Astrocyte (in vitro differentiated cells and primary cell): ENCODE data around the gene WNT9A. TPM values are rescaled to one million over a fixed set of nuclear protein-coding genes. Genes with fewer than 3 reads are reported as not detected.

Source experiments
- DNase-seq: peaks from one replicate; pipeline ENCODE4 v3.0.0-alpha.2; 2010; ENCODE audit warnings: low read depth
- FAIRE-seq: peaks from 2 replicates; lab custom pipeline; 2011; peaks lifted over from hg19 to GRCh38; lab: Jason Lieb, UNC
- H2AFZ ChIP-seq: 2 replicates; pipeline ENCODE4 v1.6.0; 2012; ENCODE audit warnings: low read depth, low read length, inconsistent platforms
- H3K27ac ChIP-seq: 2 replicates; pipeline ENCODE4 v1.5.1; 2011; ENCODE audit warnings: low read depth, low read length, inconsistent platforms
- H3K27me3 ChIP-seq: 2 replicates; pipeline ENCODE4 v1.6.0; 2011; ENCODE audit warnings: low read length, inconsistent platforms; ENCODE audit not compliant: insufficient read depth
- H3K36me3 ChIP-seq: 2 replicates; pipeline ENCODE4 v1.5.1; 2011; ENCODE audit warnings: low read length, inconsistent platforms; ENCODE audit not compliant: insufficient read depth
- H3K4me1 ChIP-seq: 2 replicates; pipeline ENCODE4 v1.5.1; 2011; ENCODE audit warnings: low read length, inconsistent platforms; ENCODE audit not compliant: insufficient read depth
- H3K4me2 ChIP-seq: 2 replicates; pipeline ENCODE4 v1.6.0; 2012; ENCODE audit warnings: low read length, inconsistent platforms
- H3K4me3 ChIP-seq: 2 replicates; pipeline ENCODE4 v1.5.1; 2011; ENCODE audit warnings: low read depth, mild to moderate bottlenecking, low read length, inconsistent platforms; ENCODE audit not compliant: insufficient read depth
- H3K79me2 ChIP-seq: 2 replicates; pipeline ENCODE4 v1.6.0; 2012; ENCODE audit warnings: mild to moderate bottlenecking, low read length, inconsistent platforms; ENCODE audit not compliant: insufficient read depth
- H3K9ac ChIP-seq: 2 replicates; pipeline ENCODE4 v1.6.0; 2012; ENCODE audit warnings: mild to moderate bottlenecking, low read length, inconsistent platforms
- H3K9me3 ChIP-seq: 2 replicates; pipeline ENCODE4 v1.5.1; 2012; ENCODE audit warnings: low read depth, mild to moderate bottlenecking, low read length, inconsistent platforms; ENCODE audit not compliant: insufficient read depth
- H4K20me1 ChIP-seq: 2 replicates; pipeline ENCODE4 v1.6.0; 2012; ENCODE audit warnings: low read length, inconsistent platforms; ENCODE audit not compliant: insufficient read depth
- H3K27ac Mint-ChIP-seq: one replicate; pipeline ENCODE4 v1.8.0; 2021; ENCODE audit warnings: mild to moderate bottlenecking, mixed read lengths; ENCODE audit not compliant: unreplicated experiment
- H3K27me3 Mint-ChIP-seq: one replicate; pipeline ENCODE4 v1.8.0; 2021; ENCODE audit warnings: low read depth, mixed read lengths; ENCODE audit not compliant: unreplicated experiment
- H3K36me3 Mint-ChIP-seq: one replicate; pipeline ENCODE4 v1.8.0; 2021; ENCODE audit warnings: low read depth, mixed read lengths; ENCODE audit not compliant: unreplicated experiment
- H3K4me1 Mint-ChIP-seq: one replicate; pipeline ENCODE4 v1.8.0; 2021; ENCODE audit warnings: low read depth, mixed read lengths; ENCODE audit not compliant: unreplicated experiment
- H3K4me3 Mint-ChIP-seq: one replicate; pipeline ENCODE4 v1.8.0; 2021; ENCODE audit warnings: mild to moderate bottlenecking, moderate library complexity, mixed read lengths; ENCODE audit not compliant: unreplicated experiment
- H3K9me3 Mint-ChIP-seq: one replicate; pipeline ENCODE4 v1.8.0; 2021; ENCODE audit warnings: mild to moderate bottlenecking, mixed read lengths; ENCODE audit not compliant: unreplicated experiment
- CTCF ChIP-seq: IDR thresholded peaks from 2 replicates; pipeline ENCODE4 v1.5.1; 2011; ENCODE audit warnings: low read depth, mild to moderate bottlenecking, inconsistent platforms, low read length, moderate library complexity; ENCODE audit not compliant: insufficient read depth
- EZH2 ChIP-seq: IDR thresholded peaks from 2 replicates; pipeline ENCODE4 v1.6.1; 2012; ENCODE audit warnings: mild to moderate bottlenecking, low read length, inconsistent platforms; ENCODE audit not compliant: insufficient read depth
- total RNA-seq: library from RNA; stranded (reverse); gene quantifications from 2 replicates; pipeline ENCODE4 v1.2.1, GENCODE V29; 2021

The WNT9A gene
- total RNA-seq, 1 donor from 2014 or later, result 4.1 TPM

GRCh38 chr1:227885648-227886502, 61.9 kb downstream of the WNT9A start:
- Histone ChIP-seq H3K9me3 (no peaks in the 10 kb centered on the region), H3K4me3 (no peak overlapping the region), H3K79me2 (no peaks in the 10 kb centered on the region), H2AFZ (peak overlapping the region; percentile 88), H3K4me1 (peaks cover 9% of the 10 kb centered on the region), H4K20me1 (no peaks in the 10 kb centered on the region), H3K36me3 (no peaks in the 10 kb centered on the region), H3K9ac (no peak overlapping the region), H3K27me3 (no peaks in the 10 kb centered on the region), H3K27ac (no peak overlapping the region), H3K4me2 (peak overlapping the region; percentile 33)
- FAIRE-seq (no peak), DNase-seq (peak; percentile 47)
- Mint-ChIP-seq H3K27ac (peak overlapping the region; percentile 18), H3K4me3 (no peak overlapping the region), H3K27me3 (peaks cover 12% of the 10 kb centered on the region), H3K9me3 (no peaks in the 10 kb centered on the region), H3K4me1 (peaks cover 4% of the 10 kb centered on the region), H3K36me3 (no peaks in the 10 kb centered on the region)
- TF ChIP-seq CTCF (no peak), EZH2 (no peak)

- Histone ChIP-seq H3K27ac (no peak overlapping the region), H3K4me3 (no peak overlapping the region), H3K9ac (no peak overlapping the region), H3K36me3 (no peaks in the 10 kb centered on the region), H3K4me2 (peak overlapping the region; percentile 33), H2AFZ (peak overlapping the region; percentile 88), H3K27me3 (peaks cover 2% of the 10 kb centered on the region), H3K79me2 (no peaks in the 10 kb centered on the region), H3K4me1 (peaks cover 9% of the 10 kb centered on the region), H4K20me1 (no peaks in the 10 kb centered on the region), H3K9me3 (no peaks in the 10 kb centered on the region)
- Mint-ChIP-seq H3K9me3 (no peaks in the 10 kb centered on the region), H3K4me3 (no peak overlapping the region), H3K36me3 (no peaks in the 10 kb centered on the region), H3K27ac (peak overlapping the region; percentile 18), H3K27me3 (peaks cover 13% of the 10 kb centered on the region), H3K4me1 (peaks cover 4% of the 10 kb centered on the region)
- no peak for TF ChIP-seq EZH2
- TF ChIP-seq CTCF, result no peak
- FAIRE-seq (no peak), DNase-seq (no peak)
Measured at GRCh38 chr1:227885135-227885647, 62.5 kb downstream of the WNT9A start.
